ENCODE results near the gene SH3PXD2A. TPM values are rescaled to one million over a fixed set of nuclear protein-coding genes. Genes with fewer than 3 reads are reported as not detected.

Gene SH3PXD2A
- total and polyA plus RNA-seq, 2 of the 4 experiments (the other 2 are of a cell fraction): 6.3 to 23.0 TPM

DNA sequence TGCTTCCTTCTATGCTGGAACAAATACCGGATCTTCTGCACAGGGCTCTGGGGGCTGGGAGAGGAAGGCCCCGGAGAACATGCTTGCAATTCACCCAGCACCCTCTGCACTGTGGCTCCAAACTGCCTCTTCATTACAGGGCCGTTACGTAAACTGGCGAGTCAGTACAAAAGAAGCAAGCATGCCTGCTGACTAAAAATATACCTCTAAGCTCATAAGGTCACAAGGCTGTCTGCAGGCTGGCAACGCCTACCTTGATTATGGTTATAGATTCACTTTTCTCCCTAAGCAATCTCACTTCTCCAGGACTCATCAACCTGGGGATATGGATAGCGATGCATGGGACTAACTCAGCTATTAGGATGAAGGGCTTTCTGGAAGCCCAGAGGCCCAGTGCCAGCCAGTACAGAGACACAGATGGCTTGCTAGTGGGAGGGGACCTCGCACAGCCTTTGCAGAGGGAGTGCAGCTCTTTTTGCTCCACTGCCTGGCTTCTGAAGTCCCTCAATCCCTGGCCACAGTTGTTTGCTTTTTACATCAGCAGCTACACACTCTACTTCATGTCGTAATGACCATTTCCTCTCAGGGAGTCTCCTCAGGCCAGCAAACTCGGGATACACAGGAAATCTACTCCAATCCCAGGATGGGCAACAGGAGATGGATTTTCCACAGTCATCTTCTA lies 96.1 kb downstream of the SH3PXD2A start (continued):
- TF ChIP-seq, protein P1, sequence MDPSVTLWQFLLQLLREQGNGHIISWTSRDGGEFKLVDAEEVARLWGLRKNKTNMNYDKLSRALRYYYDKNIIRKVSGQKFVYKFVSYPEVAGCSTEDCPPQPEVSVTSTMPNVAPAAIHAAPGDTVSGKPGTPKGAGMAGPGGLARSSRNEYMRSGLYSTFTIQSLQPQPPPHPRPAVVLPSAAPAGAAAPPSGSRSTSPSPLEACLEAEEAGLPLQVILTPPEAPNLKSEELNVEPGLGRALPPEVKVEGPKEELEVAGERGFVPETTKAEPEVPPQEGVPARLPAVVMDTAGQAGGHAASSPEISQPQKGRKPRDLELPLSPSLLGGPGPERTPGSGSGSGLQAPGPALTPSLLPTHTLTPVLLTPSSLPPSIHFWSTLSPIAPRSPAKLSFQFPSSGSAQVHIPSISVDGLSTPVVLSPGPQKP (IDR thresholded peaks at IDR 0.05; ENCODE audit: borderline replicate concordance, low read depth, low read length): no peak
- TF ChIP-seq RCOR1 (IDR thresholded peaks at IDR 0.05; ENCODE audit: insufficient replicate concordance, low read length) (peak; percentile 17), MAFK (IDR thresholded peaks at IDR 0.05; ENCODE audit: low read depth, low read length) (peak; percentile 48; the same call in 1 of the 2 replicates)
